ENCODE results near the gene DELE1.

DELE1 gene

GRCh38 chr5:141929398-141930058 lies 5.9 kb downstream of the DELE1 start:
- no peak for DNase-seq

GRCh38 chr5:141931694-141932093 lies 8.0 kb downstream of the DELE1 start:
- no peak for DNase-seq

- no peak for DNase-seq
These were observed 9.5 kb downstream of the DELE1 start for GRCh38 chr5:141933151-141933550.

GRCh38 chr5:141934099-141934844 lies 10.6 kb downstream of the DELE1 start:
- DNase-seq, result no peak

- no peak for DNase-seq
These were observed 11.9 kb downstream of the DELE1 start for GRCh38 chr5:141935538-141935937.

- DNase-seq, result no peak
These were observed 17.1 kb downstream of the DELE1 start for GRCh38 chr5:141940695-141941271.

- no peak for DNase-seq
These were observed 17.6 kb downstream of the DELE1 start for GRCh38 chr5:141941307-141941706.

- DNase-seq, result no peak
These were observed 18.1 kb downstream of the DELE1 start for GRCh38 chr5:141941779-141942178.

- no peak for DNase-seq
These were observed 18.6 kb downstream of the DELE1 start for GRCh38 chr5:141942185-141942857.

- no peak for DNase-seq
These were observed 20.4 kb downstream of the DELE1 start for GRCh38 chr5:141944076-141944475.

GRCh38 chr5:141945511-141946051 lies 21.9 kb downstream of the DELE1 start:
- DNase-seq, result no peak

- DNase-seq, result no peak
These were observed 23.6 kb downstream of the DELE1 start for GRCh38 chr5:141947316-141947715.

GRCh38 chr5:141948812-141949211 lies 25.1 kb downstream of the DELE1 start:
- no peak for DNase-seq

- no peak for DNase-seq
These were observed 25.8 kb downstream of the DELE1 start for GRCh38 chr5:141949511-141949910.

GRCh38 chr5:141950207-141951005 lies 26.7 kb downstream of the DELE1 start:
- no peak for DNase-seq

- DNase-seq, result peak; percentile 31
These were observed 27.7 kb downstream of the DELE1 start for GRCh38 chr5:141951332-141951781.

GRCh38 chr5:141952020-141952419 lies 28.3 kb downstream of the DELE1 start:
- DNase-seq, result no peak

- no peak for DNase-seq
These were observed 30.5 kb downstream of the DELE1 start for GRCh38 chr5:141954194-141954593.

GRCh38 chr5:141957367-141957996 lies 33.8 kb downstream of the DELE1 start:
- DNase-seq, result no peak

GRCh38 chr5:141958113-141958512 lies 34.4 kb downstream of the DELE1 start, which contains the start of gene PCDH12:
PCDH12 (minus strand) TSS chr5:141958202; CDS start chr5:141957851, 351 bp downstream.
- no peak for DNase-seq

GRCh38 chr5:141958546-141959172 lies 35.0 kb downstream of the DELE1 start:
- DNase-seq, result peak; percentile 41
